Smooth muscle cell of the brain vasculature (primary cell): ENCODE data around the gene MAPRE3.

Experiments
- DNase-seq: peaks from one replicate; pipeline ENCODE4 v3.0.0-alpha.2; 2012; ENCODE audit warnings: low read depth, low spot score

The MAPRE3 gene

DNA sequence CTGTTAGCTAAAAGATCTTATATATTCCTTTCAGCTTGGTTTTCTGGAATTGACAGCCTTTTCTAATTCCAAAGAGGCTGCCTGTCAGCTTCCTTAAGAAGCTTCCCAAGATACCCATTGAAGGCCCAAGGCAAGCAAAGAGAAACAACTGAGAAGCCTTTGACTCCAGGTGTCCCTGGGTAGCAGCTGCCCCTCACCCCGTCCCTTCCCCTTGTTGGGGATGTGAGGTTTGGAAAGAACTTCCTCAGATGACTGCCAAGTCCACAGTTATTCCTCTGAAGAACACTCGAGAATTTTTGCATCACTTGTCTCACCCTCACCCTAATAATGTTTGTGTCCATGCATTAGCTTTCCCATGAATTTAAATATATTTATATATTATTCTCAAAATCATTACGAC lies 13.3 kb downstream of the MAPRE3 start:
- no peak for DNase-seq

DNA sequence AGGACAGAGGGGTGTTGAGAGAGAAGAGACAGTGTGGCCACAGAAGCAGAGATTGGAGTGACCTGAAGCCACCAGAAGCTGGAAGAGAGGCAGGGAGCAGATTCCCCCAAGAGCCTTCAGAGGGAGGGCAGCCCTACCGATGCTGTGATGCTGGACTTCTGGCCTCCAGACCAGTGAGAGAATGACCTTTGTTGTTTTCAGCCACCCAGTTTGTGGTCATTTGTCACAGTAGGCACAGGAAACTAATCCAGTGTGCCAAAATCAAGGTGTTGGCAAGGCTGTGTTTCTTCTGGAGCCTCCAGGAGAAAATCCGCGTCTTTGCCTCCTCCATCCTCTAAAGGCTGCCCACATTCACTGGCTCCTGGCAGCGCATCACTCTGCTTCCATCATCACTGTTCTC lies 15.4 kb downstream of the MAPRE3 start:
- no peak for DNase-seq

DNA sequence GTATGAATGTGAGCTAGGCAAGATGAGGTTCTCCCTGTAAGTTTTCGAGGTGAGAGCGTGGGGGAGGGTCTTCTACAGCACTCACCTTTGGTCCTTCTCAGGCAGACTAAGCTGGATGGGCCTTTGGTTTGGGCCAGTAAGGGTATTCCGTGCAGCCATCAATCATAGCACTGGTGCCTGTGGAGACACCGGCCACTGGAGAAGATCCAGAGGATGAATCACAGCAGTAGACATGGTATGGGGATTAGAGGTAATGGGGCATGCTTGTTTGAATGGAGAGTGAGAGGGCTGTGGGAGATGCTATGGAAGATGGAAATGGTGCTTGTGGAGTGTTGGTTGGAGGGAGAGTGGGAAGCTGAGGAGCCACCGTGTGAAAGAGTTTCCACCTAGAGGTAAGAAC lies 16.1 kb downstream of the MAPRE3 start:
- no peak for DNase-seq

DNA sequence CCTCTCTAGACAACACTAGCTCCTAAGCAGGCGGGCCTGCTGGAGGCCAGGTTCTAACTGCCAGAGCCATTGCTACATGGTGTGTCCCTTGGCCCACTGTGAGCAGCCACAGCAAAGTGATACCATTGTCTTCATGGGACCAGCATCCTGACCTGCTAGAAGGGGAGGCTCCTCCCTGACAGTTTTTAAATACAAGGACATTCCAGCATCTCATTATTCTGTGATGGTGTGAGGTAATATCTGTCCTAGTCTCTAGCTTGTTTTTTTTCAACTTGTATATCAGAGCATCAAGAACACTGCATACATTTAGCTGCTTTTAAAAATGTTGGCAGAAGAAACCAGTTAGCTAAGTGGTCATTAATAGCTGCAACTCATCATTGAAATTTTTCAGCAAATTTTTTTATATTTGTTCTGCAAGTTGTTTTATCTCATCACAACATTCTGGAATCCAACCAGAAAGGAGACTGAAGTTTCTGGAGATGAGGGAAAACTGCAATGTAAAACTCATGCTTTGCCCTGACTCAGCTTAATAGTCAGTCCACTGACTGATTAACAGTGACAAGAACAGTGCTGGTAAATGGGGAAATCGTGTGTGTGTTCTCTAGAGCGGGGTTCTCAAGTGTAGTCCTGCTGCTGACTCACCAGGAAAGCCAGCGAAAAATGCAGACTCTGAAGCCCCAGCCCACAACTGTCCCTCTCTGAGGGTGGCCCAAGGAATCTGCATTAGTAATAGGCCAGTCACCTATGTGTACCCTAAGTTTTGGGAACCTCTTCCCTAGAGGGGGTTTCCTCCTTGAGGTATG lies 17.8 kb downstream of the MAPRE3 start:
- DNase-seq: no peak

DNA sequence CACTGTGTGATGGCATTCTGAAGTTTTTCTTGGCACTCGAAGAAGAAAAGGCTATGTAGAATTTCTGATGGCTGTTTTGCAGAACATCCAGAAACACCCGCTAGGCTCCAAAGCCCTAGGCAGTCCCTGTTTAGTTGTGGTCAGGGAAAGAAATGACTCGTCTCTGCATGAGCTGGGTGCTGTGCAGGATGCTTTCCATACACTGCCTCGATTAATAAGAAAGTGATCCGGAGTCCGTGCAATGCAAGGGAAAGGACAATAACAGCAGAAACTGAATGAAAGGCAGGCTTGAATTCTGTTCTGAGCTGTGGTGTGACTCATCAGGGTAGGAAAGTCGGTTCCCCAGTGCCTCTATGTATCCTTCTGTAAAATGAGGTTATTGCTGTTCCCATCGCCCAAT lies 18.7 kb downstream of the MAPRE3 start:
- DNase-seq: no peak

DNA sequence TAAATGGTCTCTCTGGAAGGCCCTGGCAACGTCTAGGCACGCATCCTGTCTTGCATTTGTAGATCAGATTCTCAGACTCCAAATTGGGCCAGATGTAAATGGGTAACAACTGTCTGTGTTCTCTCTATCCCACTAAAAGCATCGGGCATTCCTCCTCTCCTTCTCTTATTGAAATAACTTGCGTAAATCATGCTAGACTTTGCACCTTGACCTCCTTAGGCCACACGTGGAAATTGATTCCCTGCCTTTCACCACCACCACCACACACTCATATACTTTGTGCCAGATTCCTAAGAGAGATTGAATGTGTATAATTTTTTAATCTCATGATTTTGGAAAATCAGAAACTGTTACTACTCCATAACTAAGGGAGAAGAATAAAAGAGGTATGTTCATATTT lies 21.3 kb downstream of the MAPRE3 start:
- DNase-seq: no peak

DNA sequence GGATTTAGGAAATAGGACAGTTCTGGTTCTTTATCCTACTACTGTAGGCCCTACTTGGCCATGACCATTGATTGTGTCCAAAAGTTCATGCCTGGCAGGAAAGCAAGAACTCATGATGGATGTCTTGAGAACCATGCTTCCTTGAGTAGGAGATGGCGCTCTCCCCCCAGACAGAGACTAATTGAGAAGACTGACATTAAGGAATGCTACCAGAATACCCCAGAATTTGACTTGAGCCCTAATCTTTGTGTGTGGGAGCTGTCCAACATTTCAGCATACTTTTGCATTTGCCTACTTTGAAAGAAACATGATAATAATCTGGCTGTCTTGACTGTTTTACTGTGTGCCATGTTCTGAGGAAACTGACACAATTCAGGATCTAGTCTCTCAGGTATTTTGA lies 23.3 kb downstream of the MAPRE3 start:
- DNase-seq: no peak

DNA sequence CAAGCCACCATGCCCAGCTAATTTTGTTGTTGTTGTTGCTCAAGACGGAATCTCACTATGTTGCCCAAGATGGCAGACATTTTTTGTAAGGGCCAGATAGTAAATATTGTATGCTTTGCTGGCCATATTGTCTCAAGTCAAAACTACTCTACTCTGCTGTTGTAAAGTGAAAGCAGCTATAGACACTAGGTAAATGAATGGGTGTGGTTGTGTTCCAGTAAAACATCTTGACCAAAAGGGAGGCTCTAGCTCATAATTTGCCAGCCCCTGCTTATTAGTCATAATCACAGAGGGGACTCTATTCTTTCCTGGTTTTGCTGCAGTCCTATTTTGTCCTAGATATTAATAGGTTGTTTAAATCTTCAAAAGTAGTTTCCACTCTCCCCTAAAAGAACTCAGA lies 24.5 kb downstream of the MAPRE3 start:
- DNase-seq: no peak

DNA sequence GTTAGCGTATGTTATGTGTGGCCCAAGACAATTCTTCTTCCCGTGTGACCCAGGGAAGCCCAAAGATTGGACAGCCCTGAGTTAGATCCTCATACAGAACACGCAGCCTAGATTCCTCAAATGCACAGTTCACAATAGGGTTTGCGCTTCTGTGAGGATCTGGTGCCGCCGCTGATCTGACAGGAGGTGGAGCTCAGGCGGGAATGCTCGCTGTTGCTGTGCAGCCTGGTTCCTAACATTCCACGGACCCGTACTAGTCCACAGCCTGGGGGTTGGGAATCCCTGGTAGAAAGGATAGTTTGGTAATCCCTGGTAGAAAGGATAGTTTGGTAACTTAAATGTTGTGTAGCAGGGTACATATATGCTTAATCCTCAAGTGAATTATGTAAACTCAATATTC lies 27.0 kb downstream of the MAPRE3 start:
- no peak for DNase-seq

DNA sequence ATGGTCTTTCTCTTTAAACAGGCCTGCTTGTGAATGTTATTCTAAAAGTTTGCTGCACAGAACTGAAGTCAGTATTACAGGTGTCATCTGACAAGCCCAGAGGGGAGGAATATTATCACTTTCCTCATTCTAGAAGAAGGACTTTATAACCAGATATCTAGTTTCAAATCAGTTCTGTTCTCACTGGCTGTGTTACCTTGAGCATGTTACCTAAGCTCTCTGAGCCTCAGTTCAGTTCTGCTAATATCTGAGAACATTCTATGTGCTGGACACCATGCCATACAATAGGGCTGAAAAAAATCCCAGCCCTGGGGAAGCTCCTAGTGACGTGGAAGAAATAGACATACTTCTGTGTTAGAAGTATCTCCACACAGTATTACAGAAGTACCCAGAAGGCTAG lies 27.9 kb downstream of the MAPRE3 start:
- no peak for DNase-seq

DNA sequence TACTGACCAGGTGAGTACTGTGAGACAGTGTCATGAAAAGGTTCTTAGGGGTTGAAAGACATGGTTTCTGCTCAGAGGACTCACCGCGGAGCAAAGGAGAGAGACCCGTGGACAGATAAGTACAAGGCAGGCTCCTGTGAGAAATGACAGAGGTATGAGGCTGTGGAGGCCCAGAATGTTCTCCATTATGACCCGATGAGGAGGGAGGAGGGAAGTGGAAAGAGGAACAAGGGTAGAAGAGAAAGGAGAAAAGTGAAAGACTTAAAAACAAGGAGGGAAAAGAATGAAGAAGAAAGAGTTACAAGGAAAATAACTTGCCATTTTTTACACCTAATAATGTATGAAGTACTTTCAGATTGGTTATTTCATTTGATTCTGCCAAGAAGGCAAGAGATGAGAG lies 29.8 kb downstream of the MAPRE3 start:
- DNase-seq: no peak

DNA sequence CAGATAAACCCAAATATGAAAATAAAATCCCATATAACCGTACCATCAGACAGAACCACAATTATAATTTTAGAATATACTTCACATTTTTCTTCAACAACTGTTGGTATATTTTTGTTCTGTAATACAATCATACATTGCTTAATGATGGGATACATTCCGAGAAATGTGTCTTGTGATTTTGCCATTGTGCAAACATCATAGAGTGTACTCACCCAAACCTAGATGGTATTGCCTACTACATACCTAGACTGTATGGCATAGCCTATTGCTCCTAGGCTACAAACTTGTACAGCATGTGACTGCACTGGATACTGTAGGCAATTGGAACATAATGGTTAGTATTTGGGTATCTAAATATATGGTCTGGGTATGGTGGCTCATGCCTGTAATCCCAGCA lies 30.6 kb downstream of the MAPRE3 start:
- DNase-seq: no peak

DNA sequence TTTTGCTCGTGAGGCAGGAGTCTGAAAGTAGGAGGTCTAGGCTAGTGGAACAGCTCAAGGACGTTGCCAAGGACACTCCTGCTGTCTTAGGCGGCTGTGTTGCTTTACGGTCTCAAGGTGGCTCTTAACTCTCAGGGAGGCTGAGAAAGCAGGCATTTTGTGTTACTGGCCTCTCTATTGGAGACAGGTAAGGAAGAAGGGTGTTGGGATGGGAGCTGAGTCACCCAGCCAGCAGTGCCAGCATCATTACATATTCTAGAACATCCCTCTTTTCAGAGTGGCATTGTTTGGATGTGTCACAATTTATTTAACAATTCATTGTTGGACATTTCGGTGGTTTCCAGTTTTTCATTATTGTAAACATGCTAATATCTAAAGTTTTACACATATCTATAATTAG lies 31.5 kb downstream of the MAPRE3 start:
- no peak for DNase-seq

DNA sequence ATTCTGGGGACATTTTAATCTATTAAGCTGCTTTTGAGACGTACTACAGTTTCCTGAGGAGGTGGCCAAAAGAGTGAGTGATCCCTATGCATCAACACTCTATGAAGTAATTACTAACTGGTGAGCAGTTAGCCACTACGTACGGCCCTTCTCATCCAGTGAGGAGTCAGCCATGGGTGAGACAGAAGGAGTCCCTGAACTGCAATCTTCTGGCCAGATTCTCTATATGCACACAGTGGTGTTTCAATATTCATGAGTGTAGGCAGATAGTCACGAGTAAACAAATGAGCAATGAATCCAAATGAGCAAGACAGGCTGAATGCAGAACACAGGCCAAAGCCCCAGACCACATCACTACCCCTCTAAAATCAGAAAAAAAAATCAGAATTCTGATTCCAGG lies 32.6 kb downstream of the MAPRE3 start:
- DNase-seq: no peak

DNA sequence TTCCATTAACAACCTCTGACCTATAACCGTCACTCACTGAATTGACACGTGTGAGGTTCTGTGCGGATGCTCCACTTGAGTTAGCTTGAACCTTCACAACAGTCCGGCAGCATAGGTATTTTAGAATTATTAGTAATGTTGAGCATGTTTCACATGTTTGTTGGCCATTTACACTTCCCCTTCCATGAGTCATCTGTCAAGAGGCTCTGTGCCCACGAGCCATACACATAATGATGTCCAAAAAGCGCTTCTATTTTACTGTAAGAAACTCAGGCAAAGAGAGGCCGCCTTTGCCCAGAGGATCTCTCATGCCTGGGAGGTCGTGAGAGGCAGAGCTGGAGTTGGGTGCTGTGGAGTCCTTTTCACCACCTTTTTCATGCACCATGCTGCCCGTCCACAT lies 33.4 kb downstream of the MAPRE3 start:
- DNase-seq: no peak

DNA sequence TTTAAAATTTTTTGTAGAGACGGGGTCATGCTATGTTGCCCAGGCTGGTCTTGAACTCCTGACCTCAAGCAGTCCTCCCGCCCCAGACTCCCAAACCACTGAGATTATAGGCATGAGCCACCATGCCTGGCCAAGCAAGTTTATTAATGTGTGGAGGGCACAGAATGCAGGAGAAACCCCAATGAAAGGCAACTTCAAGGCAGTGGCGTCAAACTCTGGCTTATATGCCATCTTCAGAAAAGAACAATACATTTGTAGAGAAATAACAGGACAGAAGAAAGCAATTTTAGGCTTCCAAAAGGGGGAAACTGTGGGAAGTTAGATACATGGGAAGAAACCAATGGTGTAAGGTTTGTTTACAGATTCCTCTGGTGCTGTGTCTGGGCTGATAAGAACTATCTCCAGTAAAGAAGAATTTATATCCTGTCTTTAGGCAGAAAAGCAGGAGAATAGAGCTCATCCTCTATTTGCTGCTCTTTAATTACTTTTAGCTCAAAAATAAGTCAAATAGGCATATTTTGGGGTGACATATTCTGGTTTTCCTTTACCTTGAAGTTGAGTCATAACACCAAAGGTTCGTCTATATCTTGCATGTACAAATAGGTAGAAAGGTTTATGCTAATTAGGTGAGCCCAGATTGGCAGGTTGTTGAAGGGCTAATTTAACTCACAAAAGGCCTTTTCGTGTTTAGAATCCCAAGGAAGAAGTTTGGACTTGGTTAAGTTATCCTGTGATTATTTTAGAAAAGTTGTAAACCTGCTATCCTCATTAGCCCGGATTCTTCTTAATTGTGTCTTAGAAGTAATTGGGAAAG lies 36.4 kb downstream of the MAPRE3 start:
- no peak for DNase-seq

DNA sequence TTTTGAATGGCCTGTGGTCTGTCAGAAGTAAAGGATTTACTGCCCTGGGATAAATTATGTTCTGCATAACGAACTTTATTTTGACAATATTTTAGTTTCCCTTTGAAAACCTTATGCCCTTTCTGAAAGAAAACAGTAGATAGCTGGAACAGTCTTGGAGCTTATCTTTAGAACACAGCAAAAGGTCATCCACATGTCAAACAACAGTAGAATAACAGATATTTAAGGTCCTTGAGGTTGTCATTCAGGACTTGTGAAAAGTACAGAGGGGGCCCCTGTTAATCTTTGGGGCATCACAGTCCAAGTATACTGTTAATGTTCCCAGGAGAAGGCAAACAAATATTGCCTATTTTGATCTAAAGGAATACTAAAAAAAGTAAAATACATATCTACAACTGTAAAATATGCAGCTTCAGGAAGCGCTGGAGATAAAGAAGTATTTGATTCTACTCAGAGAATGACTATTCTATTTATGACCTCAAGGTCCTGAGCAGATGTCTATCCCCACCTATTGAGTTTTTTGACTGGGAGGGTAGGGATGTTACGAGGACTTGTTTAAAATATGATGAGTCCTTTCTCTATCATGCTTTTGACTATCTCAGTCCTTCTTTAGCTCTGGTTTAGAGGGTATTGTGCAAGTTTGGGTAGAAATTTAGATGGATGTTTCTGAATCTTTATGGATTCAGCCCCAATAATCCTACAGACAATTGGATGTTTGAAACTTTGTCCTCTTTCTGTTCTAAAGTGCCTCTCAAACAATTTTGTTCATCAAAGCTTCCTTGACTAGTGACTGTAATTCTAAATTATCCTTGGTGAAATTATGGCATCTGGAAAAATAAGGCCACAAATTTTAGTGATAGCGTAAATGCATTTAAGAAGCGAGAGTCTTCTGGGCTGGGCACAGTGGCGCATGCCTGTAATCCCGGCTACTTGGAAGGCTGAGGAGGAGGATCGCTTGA lies 37.3 kb downstream of the MAPRE3 start:
- no peak for DNase-seq

DNA sequence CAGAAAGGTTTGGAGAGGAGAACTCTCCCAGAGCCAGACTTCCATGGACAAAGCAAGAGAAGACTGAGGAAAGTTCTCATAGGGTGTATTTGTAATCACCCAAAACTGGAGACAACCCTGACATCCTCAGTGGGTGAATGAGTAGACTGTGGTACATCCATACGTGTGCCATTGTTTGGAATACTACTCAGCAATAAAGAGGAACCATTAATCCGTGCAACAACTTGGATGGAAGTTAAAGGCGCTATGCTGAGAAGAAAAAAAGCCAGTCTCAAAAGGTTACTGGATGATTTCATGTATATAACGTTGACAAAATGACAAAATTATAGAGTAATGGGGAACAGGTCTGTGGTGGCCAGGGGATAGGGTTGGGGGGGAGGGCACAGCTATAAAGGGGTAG lies 38.2 kb downstream of the MAPRE3 start:
- DNase-seq: no peak

DNA sequence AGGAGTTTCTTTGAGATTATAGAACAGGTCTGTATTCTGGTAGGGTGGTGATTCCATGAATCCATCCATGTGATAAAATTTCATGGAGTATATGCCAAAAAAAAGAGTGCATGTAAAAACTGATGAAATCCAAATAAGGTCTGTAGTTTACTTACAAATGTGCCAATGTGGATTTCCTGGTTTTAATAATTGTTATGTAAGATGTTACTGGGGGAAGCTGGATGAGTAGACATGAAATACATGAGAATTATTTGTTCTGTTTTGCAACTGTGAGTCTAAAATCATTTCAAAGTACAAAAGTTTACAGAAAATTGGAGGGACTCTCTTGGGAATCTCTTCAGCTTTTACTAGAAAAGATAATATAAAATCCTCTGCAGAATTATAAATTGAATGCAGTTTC lies 38.6 kb downstream of the MAPRE3 start:
- no peak for DNase-seq

DNA sequence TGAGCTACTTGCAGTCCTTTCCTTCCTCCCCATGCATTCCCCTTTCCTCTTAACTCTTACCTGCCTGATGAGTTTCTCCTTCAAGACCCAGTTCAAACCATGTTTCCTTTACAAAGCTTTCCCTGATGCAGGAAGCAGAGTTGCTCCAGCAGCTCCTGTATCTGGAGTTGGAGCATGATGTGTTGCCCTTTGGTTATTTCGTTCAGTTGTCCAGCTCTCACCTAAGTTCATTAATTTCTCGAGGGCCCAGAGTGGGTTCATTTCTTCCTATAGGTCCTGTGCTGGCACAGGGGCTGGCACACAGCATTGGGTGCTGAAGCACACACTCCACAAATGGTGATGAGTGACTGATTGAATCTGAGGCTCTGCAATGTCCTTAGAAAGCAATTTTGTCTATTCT lies 39.3 kb downstream of the MAPRE3 start:
- no peak for DNase-seq

DNA sequence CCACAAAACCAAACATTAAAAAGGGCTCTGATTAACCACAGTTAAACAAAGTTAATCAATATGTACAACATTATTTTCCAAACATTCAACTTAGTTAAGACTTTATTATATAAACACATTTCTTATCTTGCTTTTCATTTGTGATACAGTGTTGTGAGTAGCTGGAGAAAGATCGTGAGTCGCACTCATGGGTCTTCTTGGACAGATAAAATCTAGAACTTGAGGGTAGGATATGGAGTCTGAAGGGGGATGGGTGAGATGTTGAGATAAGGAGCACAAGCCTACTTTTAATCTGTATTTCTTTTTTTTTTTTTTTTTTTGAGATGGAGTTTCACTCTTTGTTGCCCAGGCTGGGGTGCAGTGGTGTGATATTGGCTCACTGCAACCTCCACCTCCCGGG lies 39.7 kb downstream of the MAPRE3 start:
- DNase-seq: no peak

DNA sequence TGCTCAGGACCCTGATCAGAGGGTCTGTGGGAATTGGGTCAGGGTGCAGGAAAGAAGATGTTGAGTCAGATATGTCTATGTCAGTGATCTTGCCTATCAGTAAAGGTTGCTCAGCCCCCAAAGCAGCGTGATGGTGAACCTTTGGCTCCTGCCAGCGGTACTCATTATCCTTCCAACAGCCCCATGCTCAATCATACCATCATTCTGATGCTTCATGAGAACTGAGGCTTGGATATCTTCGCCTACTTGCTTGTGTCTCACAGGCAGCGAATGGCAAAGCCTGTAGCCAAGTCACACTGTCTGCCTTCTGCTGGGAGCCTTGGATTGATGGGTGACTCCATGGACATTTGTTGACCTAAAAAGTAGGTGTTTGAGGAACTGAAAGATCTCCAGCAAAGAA lies 43.3 kb downstream of the MAPRE3 start:
- no peak for DNase-seq
